GM12878 (cell line): Measurements from ENCODE around the gene POC1B. TPM values are rescaled to one million over a fixed set of nuclear protein-coding genes. Genes with fewer than 3 reads are reported as not detected.

Source experiments
- ATAC-seq: fragments of 200-7000 bp; cut with Tn5 transposase; 3 replicates; pipeline ENCODE4 v1.9.1; 2020; ENCODE audit warnings: mild to moderate bottlenecking, moderate library complexity
- BruUV-seq: library from RNA; stranded (reverse); fragments of 400-500 nt; replicated peaks from 2 replicates; lab custom pipeline; 2021; lab: Mats Ljungman, UMichigan
- CTCF ChIA-PET: fragments of 300-600 bp; sonication (Branson Sonifier 250); formaldehyde crosslinking; extraction: SDS; loops from one replicate; lab custom pipeline; 2021; ENCODE audit warnings: inconsistent platforms; lab: Yijun Ruan, JAX
- POLR2A ChIA-PET: fragments of 350-600 bp; formaldehyde crosslinking; extraction: SDS; loops from one replicate; lab custom pipeline; 2021; ENCODE audit warnings: inconsistent platforms; lab: Charles Lee
- RAD21 ChIA-PET: fragments of 300-600 bp; sonication (Branson Sonifier 250); formaldehyde crosslinking; loops from one replicate; lab custom pipeline; 2023; ENCODE audit warnings: antibody characterized with exemption; ENCODE audit not compliant: unreplicated experiment; lab: Charles Lee
- SMC1A ChIA-PET: fragments of 300-600 bp; sonication (Branson Sonifier 250); formaldehyde crosslinking; loops from one replicate; lab custom pipeline; 2023; ENCODE audit not compliant: unreplicated experiment, uncharacterized antibody; lab: Charles Lee
- DNase-seq: peaks from one replicate; pipeline ENCODE4 v3.0.0-alpha.2; 2011; ENCODE audit warnings: low read depth, low spot score
- FAIRE-seq: peaks from 3 replicates; lab custom pipeline; 2011; peaks lifted over from hg19 to GRCh38; lab: Jason Lieb, UNC
- H2AFZ ChIP-seq: 2 replicates; pipeline ENCODE4 v1.6.0; 2011; ENCODE audit warnings: low read depth, low read length, control low read depth; ENCODE audit not compliant: control insufficient read depth
- H3K27ac ChIP-seq: 2 replicates; pipeline ENCODE4 v1.5.1; 2011; ENCODE audit warnings: control low read depth; ENCODE audit not compliant: control insufficient read depth, insufficient read depth
- H3K27me3 ChIP-seq, 2 experiments: replicated peaks in 1 of 2; 2 replicates each; pipeline versions ENCODE4 v1.6.0 to v1.6.1; 2011; ENCODE audit warnings: low read length in 1 of 2; ENCODE audit not compliant: control insufficient read depth in 2 of 2, insufficient read depth in 2 of 2
- H3K36me3 ChIP-seq, 2 experiments: 2 replicates each; pipeline ENCODE4 v1.5.1; 2011; ENCODE audit warnings: low read length in 1 of 2; ENCODE audit not compliant: control insufficient read depth in 2 of 2, insufficient read depth in 2 of 2
- H3K4me1 ChIP-seq: 2 replicates; pipeline ENCODE4 v1.6.1; 2011; ENCODE audit warnings: mild to moderate bottlenecking, low read length, moderate library complexity, mixed read lengths; ENCODE audit not compliant: control insufficient read depth, insufficient read depth
- H3K4me2 ChIP-seq: 2 replicates; pipeline ENCODE4 v1.6.0; 2011; ENCODE audit warnings: control low read depth; ENCODE audit not compliant: control insufficient read depth, insufficient read depth
- H3K4me3 ChIP-seq: fragments of 200-600 bp; sonication (generic); 2 replicates; pipeline ENCODE4 v1.5.1; 2016
- H3K79me2 ChIP-seq: 2 replicates; pipeline ENCODE4 v1.6.0; 2011; ENCODE audit warnings: low read length; ENCODE audit not compliant: control insufficient read depth, insufficient read depth
- H3K9ac ChIP-seq: 2 replicates; pipeline ENCODE4 v1.8.0; 2011; ENCODE audit warnings: low read length, control low read depth, mixed read lengths; ENCODE audit not compliant: control insufficient read depth, insufficient read depth
- H3K9me3 ChIP-seq: replicated peaks from 3 replicates; pipeline ENCODE4 v1.5.1; 2011; ENCODE audit warnings: mild to moderate bottlenecking, low read length; ENCODE audit not compliant: control insufficient read depth, insufficient read depth
- H4K20me1 ChIP-seq: 2 replicates; pipeline ENCODE4 v1.6.0; 2011; ENCODE audit not compliant: control insufficient read depth, insufficient read depth
- ASH2L ChIP-seq: fragments of 300-600, 200-600 bp; sonication (generic); IDR thresholded peaks from 2 replicates; pipeline ENCODE4 v1.6.1; 2017; ENCODE audit warnings: low read depth, mild to moderate bottlenecking, borderline replicate concordance
- BCLAF1 ChIP-seq: fragments of 450-650 bp; IDR thresholded peaks from 2 replicates; pipeline ENCODE4 v1.6.1; 2017; ENCODE audit warnings: antibody characterized with exemption, mild to moderate bottlenecking, moderate library complexity
- CBX3 ChIP-seq: fragments of 200-600 bp; sonication (generic); IDR thresholded peaks from 2 replicates; pipeline ENCODE4 v1.6.1; 2016; ENCODE audit warnings: low read depth, borderline replicate concordance
- FOXK2 ChIP-seq: fragments of 450-650 bp; IDR thresholded peaks from 2 replicates; pipeline ENCODE4 v1.6.1; 2017; ENCODE audit warnings: mild to moderate bottlenecking, moderate library complexity
- NFYA ChIP-seq: IDR thresholded peaks from 2 replicates; pipeline ENCODE4 v1.6.1; 2011; ENCODE audit warnings: low read depth, mild to moderate bottlenecking, low read length, improper control_type of control experiment, borderline replicate concordance
- SRF ChIP-seq, 2 experiments: IDR thresholded peaks; 2 replicates each; pipeline ENCODE4 v1.6.1; 2011; ENCODE audit warnings: low read depth in 2 of 2, low read length in 2 of 2, mild to moderate bottlenecking in 1 of 2, moderate library complexity in 1 of 2
- WGBS: methylation state at CpG from one replicate; pipeline ENCODE4 v1.1.6; 2016; ENCODE audit warnings: low lambda C conversion rate; ENCODE audit not compliant: insufficient replicate concordance, insufficient coverage; ENCODE audit errors: missing lambda C conversion rate; 5-methylcytosine and 5-hydroxymethylcytosine counted together
- in situ Hi-C: fragments of 300-500 bp; cut with MboI; formaldehyde crosslinking; loops from 9 replicates; pipeline ENCODE4 v1.14.3; 2018; ENCODE audit warnings: mixed read lengths
- intact Hi-C: fragments of 100-400 bp; cut with micrococcal nuclease; formaldehyde crosslinking; loops from one replicate; pipeline ENCODE4 v1.14.2; 2022; ENCODE audit not compliant: unreplicated experiment
- polyA plus RNA-seq, 11 experiments: library from polyadenylated mRNA; depleted of rRNA in 4 of 11; unstranded in 6 of 11; stranded (reverse) in 5 of 11; fragments of >200 nt; fragmentation: Nextera tagmentation in 4 of 11; fragmentation: Illumina TruSeq in 1 of 11; extraction: Ambion mirVana in 4 of 11; extraction: Trizol in 1 of 11; gene quantifications; 1 replicate in 1 of 11; 2 replicates in 10 of 11; pipeline versions ENCODE4 v1.2.1 to v1.2.3, GENCODE V29; 2011 to 2016; ENCODE audit warnings: inconsistent platforms in 2 of 11, missing spikeins in 2 of 11, low read depth in 1 of 11
- total RNA-seq, 4 experiments: library from RNA; depleted of rRNA in 3 of 4; stranded (reverse); fragments of >200 nt in 3 of 4; fragmentation: Illumina TruSeq in 1 of 4; extraction: Trizol in 1 of 4; gene quantifications; 2 replicates each; pipeline versions ENCODE4 v1.2.1 to v1.2.3, GENCODE V29; 2013 to 2021

POC1B gene
- total and polyA plus RNA-seq, 10 of the 15 experiments (the other 5 are each of a cell fraction or from before 2014, with no cell fraction given), result 4.4 to 17.8 (median 11.3) TPM

- CTCF ChIA-PET, result interaction anchor here (0.6 to 0.7 kb wide), 2 partner anchors 48 to 1356 kb away, joined by 3 read pairs; no protein-coding TSS in a partner anchor
- ATAC-seq (no peak), FAIRE-seq (no peak), DNase-seq (no peak)
- Histone ChIP-seq H3K4me2 (no peak overlapping the region), H3K27me3 (no peaks in the 10 kb centered on the region), H3K36me3 (no peaks in the 10 kb centered on the region), H3K4me1 (no peaks in the 10 kb centered on the region), H2AFZ (no peak overlapping the region), H3K79me2 (no peaks in the 10 kb centered on the region), H3K4me3 (no peak overlapping the region), H4K20me1 (no peaks in the 10 kb centered on the region), H3K27ac (no peak overlapping the region), H3K9ac (no peak overlapping the region), H3K9me3 (no peaks in the 10 kb centered on the region)
- SMC1A ChIA-PET, result interaction anchor here (0.7 to 1.5 kb wide), 2 partner anchors 8 to 717 kb away, joined by 3 read pairs; no protein-coding TSS in a partner anchor
- RAD21 ChIA-PET, result interaction anchor here (0.7 kb wide), 1 partner anchor 1323 kb away, joined by 5 read pairs; no protein-coding TSS in a partner anchor
- no TSS peak for BruUV-seq
- TF ChIP-seq BCLAF1 (no peak), FOXK2 (no peak), CBX3 (no peak), ASH2L (no peak), NFYA (no peak), SRF (IDR thresholded peaks at IDR 0.05; ENCODE audit: low read depth in 2 of 2, low read length in 2 of 2) (no peak)
- WGBS, result 93% methylated on average over 2 of the region's 2 CpGs
- POLR2A ChIA-PET, result no interaction called here
- in situ Hi-C loops, result no loop called here
- intact Hi-C loops, result no loop called here
These were observed 44.5 kb downstream of the POC1B start for GRCh38 chr12:89481213-89481914.
